HG03460 (cell line): ENCODE measurements around the gene BIN1.

Experiments used
- ATAC-seq: cut with Tn5 transposase; IDR thresholded peaks from one replicate; pipeline ENCODE4 v1.9.1; 2021; ENCODE audit not compliant: unreplicated experiment

BIN1 gene

GRCh38 chr2:127061375-127062273 is 45.3 kb downstream of the BIN1 start:
- ATAC-seq = no peak

GRCh38 chr2:127060264-127060945 is 46.5 kb downstream of the BIN1 start:
- no peak for ATAC-seq

GRCh38 chr2:127059559-127059958 is 47.4 kb downstream of the BIN1 start:
- no peak for ATAC-seq

- ATAC-seq = no peak
Measured at GRCh38 chr2:127058954-127059252, 48.1 kb downstream of the BIN1 start.

- no peak for ATAC-seq
Measured at GRCh38 chr2:127058246-127058953, 48.6 kb downstream of the BIN1 start.

GRCh38 chr2:127057371-127058245 is 49.3 kb downstream of the BIN1 start:
- ATAC-seq = no peak

- ATAC-seq = no peak
Measured at GRCh38 chr2:127056631-127057370, 50.2 kb downstream of the BIN1 start.

GRCh38 chr2:127056086-127056485 is 50.9 kb downstream of the BIN1 start:
- no peak for ATAC-seq

GRCh38 chr2:127055786-127056076 is 51.2 kb downstream of the BIN1 start:
- ATAC-seq = no peak

GRCh38 chr2:127054996-127055785 is 51.8 kb downstream of the BIN1 start:
- ATAC-seq = no peak

- no peak for ATAC-seq
Measured at GRCh38 chr2:127054604-127054930, 52.4 kb downstream of the BIN1 start.

- ATAC-seq = no peak
Measured at GRCh38 chr2:127053731-127054603, 53.0 kb downstream of the BIN1 start.

- no peak for ATAC-seq
Measured at GRCh38 chr2:127052771-127053691, 53.9 kb downstream of the BIN1 start.

GRCh38 chr2:127052057-127052770 is 54.7 kb downstream of the BIN1 start:
- no peak for ATAC-seq

- no peak for ATAC-seq
Measured at GRCh38 chr2:127051116-127052056, 55.6 kb downstream of the BIN1 start.

GRCh38 chr2:127050803-127051115 is 56.2 kb downstream of the BIN1 start:
- no peak for ATAC-seq
